ENCODE results near the gene PCED1B.
"Not testable (repeated sequence)": the region's sequence is repeated elsewhere in the genome, so short reads cannot be mapped to it uniquely, and the experiment has no call there.

PCED1B gene

GRCh38 chr12:47213396-47213795 lies 134.0 kb downstream of the PCED1B start:
- no peak for DNase-seq

DNA sequence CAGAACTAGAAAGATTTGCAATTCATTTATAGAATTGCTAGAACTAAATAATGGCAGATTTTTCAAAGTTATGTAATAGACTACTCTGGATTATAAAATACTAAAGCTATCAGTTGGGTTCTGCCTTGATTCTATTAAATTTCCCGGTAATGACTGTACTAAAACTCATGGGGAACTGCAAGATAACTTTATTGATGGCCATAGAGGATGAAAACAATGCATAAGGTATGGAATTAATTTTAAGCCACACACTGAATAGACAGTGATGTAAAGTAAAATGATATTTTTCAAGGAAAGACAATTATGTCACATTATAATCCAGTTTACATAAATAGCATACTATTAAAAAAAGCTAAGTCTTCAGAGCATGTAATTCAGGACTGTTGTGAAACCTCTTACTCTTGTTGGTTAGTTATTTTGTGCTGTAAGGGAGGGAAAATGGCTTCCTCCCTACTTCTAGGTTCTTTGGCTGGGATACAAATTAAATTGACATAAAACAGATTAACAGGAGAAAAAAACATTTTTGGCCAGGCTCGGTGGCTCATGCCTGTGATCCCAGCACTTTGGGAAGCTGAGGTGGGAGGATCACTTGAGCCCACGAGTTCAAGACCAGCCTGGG lies 134.7 kb downstream of the PCED1B start:
- no peak for DNase-seq

DNA sequence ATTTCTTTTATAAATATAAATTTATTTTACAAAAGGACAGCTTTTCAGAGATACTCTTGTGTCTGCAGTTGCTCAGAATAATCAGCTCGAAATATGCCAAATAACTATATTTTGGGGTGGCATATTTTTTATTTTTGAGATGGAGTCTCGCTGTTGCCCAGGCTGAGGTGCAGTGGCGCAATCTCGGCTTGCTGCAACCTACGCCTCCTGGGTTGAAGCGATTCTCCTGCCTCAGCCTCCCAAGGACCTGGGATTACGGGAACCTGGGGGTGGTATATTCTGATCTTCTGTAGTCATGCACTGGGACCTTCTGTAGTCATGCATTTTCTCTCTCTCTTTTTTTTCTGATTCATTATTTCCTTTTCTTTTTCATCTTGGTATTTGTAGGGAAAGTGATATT lies 135.3 kb downstream of the PCED1B start:
- peak; percentile 61 for DNase-seq

GRCh38 chr12:47216150-47216677 lies 136.8 kb downstream of the PCED1B start:
- peak; percentile 76 for DNase-seq

DNA sequence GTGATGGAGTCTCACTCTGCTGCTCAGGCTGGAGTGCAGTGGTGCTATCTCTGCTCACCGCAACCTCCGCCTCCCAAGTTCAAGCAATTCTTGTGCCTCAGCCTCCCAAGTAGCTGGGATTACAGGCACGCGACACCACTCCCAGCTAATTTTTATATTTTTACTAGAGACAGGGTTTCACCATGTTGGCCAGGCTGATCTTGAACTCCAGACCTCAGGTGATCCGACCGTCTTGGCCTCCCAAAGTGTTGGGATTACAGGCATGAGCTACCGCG lies 138.1 kb downstream of the PCED1B start:
- DNase-seq, result not testable (repeated sequence)

GRCh38 chr12:47218191-47218654 lies 138.8 kb downstream of the PCED1B start:
- DNase-seq, result peak; percentile 56

DNA sequence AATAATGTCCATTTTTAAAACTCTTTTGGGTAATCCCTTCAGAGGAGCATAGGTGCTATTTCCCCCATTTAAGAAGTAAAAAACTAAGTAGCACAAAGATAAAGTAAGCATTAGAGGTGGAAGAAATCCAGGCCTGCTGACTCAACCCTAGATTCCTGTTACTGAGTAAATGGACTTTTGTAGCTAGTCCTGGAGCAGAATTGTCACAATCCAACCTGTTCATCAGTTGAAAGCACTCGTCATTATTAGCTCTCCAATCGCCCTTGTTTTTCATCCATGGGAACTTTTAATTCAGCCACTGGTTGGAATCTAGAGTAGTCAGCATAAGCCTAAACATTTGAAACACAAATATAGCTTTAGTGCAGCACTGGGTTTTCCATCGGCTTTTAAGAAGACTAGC lies 139.8 kb downstream of the PCED1B start:
- no peak for DNase-seq

DNA sequence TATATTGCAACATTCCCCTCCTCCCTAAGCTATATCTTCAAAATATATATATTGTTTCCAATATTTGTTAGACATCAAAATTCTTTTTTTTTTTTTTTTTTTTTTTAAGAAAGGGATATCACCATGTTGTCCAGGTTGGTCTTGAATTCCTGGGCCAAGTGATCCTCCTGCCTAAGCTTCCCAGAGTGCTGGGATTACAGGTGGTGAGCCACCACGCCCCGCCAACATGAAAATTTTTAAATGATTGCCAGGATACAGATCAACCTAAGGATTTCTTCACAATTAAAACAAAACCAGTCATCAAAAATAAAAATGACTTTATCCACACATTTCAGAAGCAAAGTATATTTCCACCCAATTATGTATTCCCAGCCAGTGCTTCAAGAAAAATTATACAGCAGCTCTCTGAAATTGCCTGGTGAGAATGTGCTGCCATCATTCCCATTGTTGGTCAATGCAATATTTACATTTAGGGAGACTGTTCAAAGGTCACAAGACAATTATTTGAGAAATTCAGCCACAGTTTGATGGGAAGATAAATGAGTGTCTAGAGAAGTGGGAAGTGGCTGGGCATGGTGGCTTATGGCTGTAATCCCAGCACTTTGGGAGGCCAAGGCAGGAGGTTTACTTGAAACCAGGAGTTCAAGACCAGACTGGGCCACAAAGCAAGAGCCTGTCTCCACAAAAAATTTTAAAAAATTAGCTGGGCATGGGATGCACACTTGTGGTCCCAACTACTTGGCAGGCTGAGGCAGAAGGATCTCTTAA lies 142.0 kb downstream of the PCED1B start:
- DNase-seq, result no peak

DNA sequence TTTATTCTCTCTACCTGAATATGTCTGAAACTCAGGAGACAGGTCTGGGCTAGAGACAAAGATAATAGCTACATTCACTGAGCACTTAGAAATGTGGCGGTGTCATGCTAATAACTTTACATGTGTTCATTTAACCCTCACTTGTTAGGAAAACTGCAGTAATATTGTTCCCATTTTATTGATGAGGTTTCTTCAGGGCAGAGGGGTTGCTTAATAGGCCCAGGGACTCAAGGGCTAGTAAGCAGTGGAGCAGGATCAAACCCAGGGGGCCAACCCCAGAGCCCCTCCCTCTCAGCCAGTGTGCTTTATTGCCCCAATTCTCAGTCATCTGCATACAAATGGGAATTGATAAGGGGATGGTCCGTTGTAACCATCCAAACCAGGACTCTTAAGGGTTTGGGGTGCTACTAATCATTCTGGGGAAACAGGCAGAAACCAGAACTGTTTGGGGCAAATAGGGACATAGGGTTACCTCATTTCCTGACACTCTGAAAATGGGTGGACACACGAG lies 143.2 kb downstream of the PCED1B start:
- no peak for DNase-seq

GRCh38 chr12:47223031-47223847 lies 143.8 kb downstream of the PCED1B start:
- no peak for DNase-seq

DNA sequence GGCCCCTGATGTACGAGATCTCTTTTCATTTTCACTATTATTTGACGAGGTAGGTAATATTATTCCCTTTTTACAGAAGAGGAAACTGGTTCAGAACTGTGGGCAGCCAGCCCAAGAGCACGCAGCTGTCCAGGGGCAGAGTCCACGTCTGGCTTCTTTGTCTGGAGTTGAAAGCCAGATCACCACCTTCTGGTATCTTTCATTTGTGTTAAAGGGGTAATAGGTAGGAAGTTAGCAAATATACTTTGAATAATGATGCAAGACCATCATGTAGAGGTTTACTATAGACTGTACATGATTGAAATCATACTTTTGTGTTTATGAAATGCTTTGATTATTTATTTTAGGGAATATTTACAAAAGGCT lies 144.4 kb downstream of the PCED1B start:
- no peak for DNase-seq

GRCh38 chr12:47224563-47225133 lies 145.2 kb downstream of the PCED1B start:
- no peak for DNase-seq

DNA sequence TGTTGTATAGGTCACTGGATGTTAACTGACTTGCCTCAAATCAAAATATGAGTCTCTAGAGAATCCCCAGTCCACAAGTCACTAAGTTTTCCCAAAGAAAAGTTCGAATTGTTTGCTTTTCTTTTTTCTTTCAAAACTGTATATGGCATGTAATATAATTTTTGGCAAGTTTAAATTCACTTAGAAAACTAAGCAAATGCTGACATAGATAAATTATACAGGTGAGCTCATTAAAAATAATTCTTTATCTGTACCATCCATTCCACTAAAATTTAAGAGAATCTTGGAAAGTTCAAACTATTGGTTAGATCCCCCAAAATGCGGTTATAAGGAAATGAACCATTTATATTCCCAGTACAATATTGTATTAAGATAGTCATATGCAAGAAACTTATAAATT lies 145.9 kb downstream of the PCED1B start:
- DNase-seq, result no peak

DNA sequence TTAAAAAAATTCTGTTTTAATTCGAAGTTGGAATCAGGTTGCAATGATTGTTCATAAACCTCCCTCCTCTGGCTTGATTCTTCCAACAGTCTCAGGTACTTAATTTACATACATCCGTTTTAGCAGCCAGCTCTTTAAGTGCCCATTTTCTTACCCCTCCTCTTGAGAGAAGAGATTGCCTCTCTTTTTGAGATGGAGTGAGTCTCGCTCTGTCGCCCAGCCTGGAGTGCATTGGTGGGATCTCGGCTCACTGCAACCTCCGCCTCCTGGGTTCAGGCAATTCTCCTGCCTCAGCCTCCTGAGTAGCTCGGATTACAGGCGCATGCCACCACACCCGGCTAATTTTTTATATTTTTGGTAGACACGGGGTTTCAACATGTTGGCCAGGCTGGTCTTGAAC lies 146.8 kb downstream of the PCED1B start:
- no peak for DNase-seq

DNA sequence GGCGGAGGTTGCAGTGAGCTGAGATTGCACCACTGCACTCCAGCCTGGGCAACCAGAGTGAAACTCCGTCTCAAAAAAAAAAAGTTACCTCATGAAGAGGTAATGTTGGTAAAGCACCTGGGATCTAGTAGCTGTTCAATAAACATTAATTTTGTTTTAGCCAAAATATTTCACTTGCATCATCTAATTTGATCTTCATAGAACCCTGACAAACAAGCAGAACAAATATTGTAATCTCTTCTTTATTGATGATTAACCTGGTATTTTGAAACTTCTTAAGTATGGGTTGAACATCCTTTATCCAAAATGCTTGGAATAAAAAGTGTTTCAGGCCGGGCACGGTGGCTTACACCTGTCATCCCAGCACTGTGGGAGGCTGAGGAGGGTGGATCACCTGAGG lies 149.4 kb downstream of the PCED1B start:
- no peak for DNase-seq

DNA sequence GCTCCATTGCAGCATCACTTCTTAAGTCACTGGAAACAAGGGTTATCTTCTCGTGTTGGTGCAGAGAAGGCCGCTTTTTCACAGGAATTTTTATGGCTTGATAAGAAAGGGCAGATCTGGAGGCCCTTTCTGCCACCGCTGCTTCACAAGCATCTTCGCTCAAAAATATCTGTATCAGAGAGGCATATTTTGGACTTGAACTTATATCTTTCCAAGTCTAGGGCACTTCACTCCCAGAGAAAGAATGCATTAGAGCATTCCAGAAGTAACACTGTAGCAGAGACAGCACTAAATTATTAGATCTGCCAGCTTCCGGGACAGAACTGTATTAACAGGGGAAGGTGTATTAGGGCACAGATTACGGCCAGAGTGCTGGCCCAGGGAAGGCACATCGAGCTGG lies 152.0 kb downstream of the PCED1B start:
- no peak for DNase-seq

GRCh38 chr12:47234576-47235141 lies 155.2 kb downstream of the PCED1B start:
- DNase-seq, result no peak

DNA sequence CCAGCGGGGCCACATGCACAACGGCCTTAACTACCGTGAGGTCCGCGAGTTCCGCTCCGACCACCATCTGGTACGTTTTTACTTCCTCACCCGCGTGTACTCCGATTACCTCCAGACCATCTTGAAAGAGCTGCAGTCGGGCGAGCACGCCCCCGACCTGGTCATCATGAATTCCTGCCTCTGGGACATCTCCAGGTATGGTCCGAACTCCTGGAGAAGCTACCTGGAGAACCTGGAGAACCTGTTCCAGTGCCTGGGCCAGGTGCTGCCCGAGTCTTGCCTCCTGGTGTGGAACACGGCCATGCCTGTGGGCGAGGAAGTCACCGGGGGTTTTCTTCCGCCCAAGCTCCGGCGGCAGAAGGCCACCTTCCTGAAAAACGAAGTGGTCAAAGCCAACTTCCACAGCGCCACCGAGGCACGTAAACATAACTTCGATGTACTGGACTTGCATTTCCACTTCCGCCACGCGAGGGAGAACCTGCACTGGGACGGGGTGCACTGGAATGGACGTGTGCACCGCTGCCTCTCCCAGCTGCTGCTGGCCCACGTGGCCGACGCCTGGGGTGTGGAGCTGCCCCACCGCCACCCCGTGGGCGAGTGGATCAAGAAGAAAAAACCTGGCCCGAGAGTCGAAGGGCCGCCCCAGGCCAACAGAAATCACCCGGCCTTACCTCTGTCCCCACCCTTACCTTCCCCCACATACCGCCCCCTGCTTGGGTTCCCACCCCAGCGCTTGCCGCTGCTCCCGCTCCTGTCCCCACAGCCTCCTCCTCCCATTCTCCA lies 156.0 kb downstream of the PCED1B start:
- no peak for DNase-seq

- DNase-seq, result no peak
Measured at GRCh38 chr12:47236109-47236714, 156.8 kb downstream of the PCED1B start.

DNA sequence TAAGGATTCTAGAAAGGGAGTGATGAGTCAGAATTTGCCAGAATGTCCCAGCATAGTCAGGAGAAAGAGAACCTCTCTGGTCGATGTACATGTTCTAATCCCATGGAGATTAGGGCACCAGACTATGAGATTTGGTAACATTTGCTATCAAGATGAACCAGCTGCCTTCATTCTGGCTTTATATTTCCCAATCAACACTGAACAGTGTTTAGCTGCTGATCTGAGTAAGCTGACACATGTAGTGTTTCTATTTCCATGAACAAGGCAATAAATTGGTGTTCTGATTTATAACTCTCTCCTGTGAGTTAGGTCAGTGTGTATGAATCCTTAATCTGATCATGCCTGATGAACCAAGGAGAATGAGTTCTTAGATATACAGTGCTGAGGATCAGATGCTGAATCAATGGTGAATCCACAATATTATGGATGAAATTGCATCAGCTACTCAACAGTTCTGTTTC lies 158.4 kb downstream of the PCED1B start:
- DNase-seq, result no peak

- no peak for DNase-seq
Measured at GRCh38 chr12:47238669-47239114, 159.3 kb downstream of the PCED1B start.
